Pancreas (tissue), 10 donors: ENCODE data around the gene RHOV. TPM values are rescaled to one million over a fixed set of nuclear protein-coding genes. Genes with fewer than 3 reads are reported as not detected.

ENCODE experiments used
- ATAC-seq, 4 donors: fragments of 200-7000 bp; cut with Tn5 transposase; one replicate each; pipeline versions ENCODE4 v1.8.0 to v1.9.1; 2020; ENCODE audit warnings: mild to moderate bottlenecking in 4 of 4, moderate library complexity in 4 of 4
- DNase-seq, 6 donors: peaks; one replicate each; pipeline ENCODE4 v3.0.0-alpha.2; 2020
- FAIRE-seq: peaks from 2 replicates; lab custom pipeline; 2012; peaks lifted over from hg19 to GRCh38; lab: Jason Lieb, UNC
- H3K27ac ChIP-seq, 4 donors: fragments of 200-600 bp; sonication (generic); 1 replicate in 3 of 4; 2 replicates in 1 of 4; pipeline versions ENCODE4 v1.5.0 to v1.8.0; 2020
- H3K27me3 ChIP-seq, 4 donors: fragments of 200-600 bp; one replicate each; pipeline ENCODE4 v1.8.0; 2021
- H3K36me3 ChIP-seq, 3 donors: fragments of 200-600 bp; sonication (generic) in 1 of 3; one replicate each; pipeline versions ENCODE4 v1.5.0 to v1.8.0; 2020 to 2021
- H3K4me1 ChIP-seq, 3 donors: fragments of 200-600 bp; one replicate each; pipeline ENCODE4 v1.8.0; 2021
- H3K4me3 ChIP-seq, 4 donors: fragments of 200-600 bp; sonication (generic) in 2 of 4; one replicate each; pipeline versions ENCODE4 v1.5.0 to v1.8.0; 2020 to 2021
- H3K9me3 ChIP-seq, 4 donors: fragments of 200-600 bp; one replicate each; pipeline ENCODE4 v1.8.0; 2021
- CTCF ChIP-seq, 4 donors: fragments of 200-600 bp; sonication (generic) in 3 of 4; IDR thresholded peaks; one replicate each; pipeline versions ENCODE4 v1.5.0 to v1.8.0; 2021; ENCODE audit warnings: antibody characterized with exemption in 4 of 4
- WGBS, 2 donors: extraction: QIAGEN DNeasy Blood & Tissue Kit; methylation state at CpG; one replicate each; pipeline ENCODE4 v1.1.7; 2013; 5-methylcytosine and 5-hydroxymethylcytosine counted together
- intact Hi-C, 3 donors: fragments of 100-400 bp; cut with DNase I; formaldehyde crosslinking; loops; one replicate each; pipeline versions ENCODE4 v1.11.1 to v1.14.2; 2022
- polyA plus RNA-seq, 2 donors: library from polyadenylated mRNA; stranded (reverse); fragments of 200-250 nt; gene quantifications; one replicate each; pipeline ENCODE4 v1.2.3, GENCODE V29; 2013
- total RNA-seq, 6 donors: library from RNA; stranded (reverse); fragmentation: NEBNext Ultra II Directional in 4 of 6; extraction: Animal tissue kit (Norgen Biotek cat#: 25700) in 4 of 6; gene quantifications; one replicate each; pipeline versions ENCODE4 v1.2.1 to v1.2.4, GENCODE V29; 2021 to 2023
- donor health status: healthy with polysubstance abuse.
- donor health status: DM: no; HTN: no; CAD: no; lungs with moderate emphysema.
- donor health status: DM: no; HTN: no; CAD: no.
- donor health status: control.
- donor health status: control.
- donor health status: Bipolar disorder and iron deficiency.
- donor health status: DM: yes; HTN: yes; CAD: no.
- donor health status: DM: no; HTN: no; CAD: no.
- donor health status: DM: no; HTN: no; CAD: no.
- donor health status: DM: yes; HTN: yes; CAD: no.

RHOV gene
- total and polyA plus RNA-seq, 8 donors = 3.5 to 19.8 (median 10.9) TPM

GRCh38 chr15:40909662-40910630, 35.9 kb upstream of the RHOV start:
- Histone ChIP-seq H3K27me3 (no peaks in the 10 kb centered on the region), H3K4me3 (no peak overlapping the region), H3K27ac (no peak overlapping the region), H3K36me3 (no peaks in the 10 kb centered on the region), H3K9me3 (no peaks in the 10 kb centered on the region), H3K4me1 (peaks cover 6 to 11% (median 11%) of the 10 kb centered on the region in 3 donors)
- intact Hi-C loops = loop anchor here in 2 of 3 donors (5.0 to 10.0 kb wide), 3 partner anchors 105 to 415 kb away; no protein-coding TSS in a partner anchor
- TF ChIP-seq CTCF (IDR thresholded peaks at IDR 0.05) = no peak
- DNase-seq (peak in 2 of 6 donors; percentile 29 to 54), FAIRE-seq (no peak), ATAC-seq (no peak)
- 62 to 68% methylated on average over 17 of the region's 17 CpGs for WGBS, 2 donors

GRCh38 chr15:40908095-40908494, 34.1 kb upstream of the RHOV start:
- Histone ChIP-seq H3K27me3 (no peaks in the 10 kb centered on the region), H3K9me3 (no peaks in the 10 kb centered on the region), H3K4me1 (peaks cover 6 to 19% (median 11%) of the 10 kb centered on the region in 3 donors), H3K4me3 (no peak overlapping the region), H3K36me3 (peaks cover 0 to 2% (median 1%) of the 10 kb centered on the region in 3 donors), H3K27ac (no peak overlapping the region)
- 59 to 63% methylated on average over 7 of the region's 7 CpGs for WGBS, 2 donors
- FAIRE-seq (no peak), ATAC-seq (no peak), DNase-seq (peak in 1 of 6 donors; percentile 50)
- intact Hi-C loops = loop anchor here in 2 of 3 donors (5.0 to 10.0 kb wide), 3 partner anchors 107 to 417 kb away; no protein-coding TSS in a partner anchor
- TF ChIP-seq CTCF (IDR thresholded peaks at IDR 0.05) = no peak

- FAIRE-seq = no peak
- Histone ChIP-seq H3K27me3 (no peaks in the 10 kb centered on the region), H3K36me3 (peaks cover 0 to 11% (median 8%) of the 10 kb centered on the region in 3 donors), H3K4me3 (peak overlapping the region in 3 of 4 donors; percentile 16 to 52 (median 40)), H3K27ac (peak overlapping the region; percentile 84 to 93 (median 90)), H3K4me1 (peaks cover 6 to 19% (median 11%) of the 10 kb centered on the region in 3 donors), H3K9me3 (no peaks in the 10 kb centered on the region)
- DNase-seq = peak in 5 of 6 donors; percentile 36 to 78 (median 68)
- TF ChIP-seq CTCF (IDR thresholded peaks at IDR 0.05) = no peak
- WGBS, 2 donors = 35 to 48% methylated on average over 20 to 22 of the region's 22 CpGs
- intact Hi-C loops = loop anchor here in 2 of 3 donors (5.0 to 10.0 kb wide), 3 partner anchors 108 to 418 kb away; no protein-coding TSS in a partner anchor
- peak in 2 of 4 donors; percentile 3 to 4 for ATAC-seq
Measured at GRCh38 chr15:40906991-40907802, 33.2 kb upstream of the RHOV start.

GRCh38 chr15:40906091-40906990, 32.3 kb upstream of the RHOV start:
- DNase-seq (peak; percentile 92 to 97 (median 94)), ATAC-seq (peak; percentile 87 to 90 (median 88)), FAIRE-seq (no peak)
- peaks cover 6 to 19% (median 11%) of the 10 kb centered on the region in 3 donors for H3K4me1 ChIP-seq
- H3K9me3 ChIP-seq = no peaks in the 10 kb centered on the region
- TF ChIP-seq CTCF (IDR thresholded peaks at IDR 0.05) = peak; percentile 80 to 88 (median 86)
- intact Hi-C loops = loop anchor here in 2 of 3 donors (5.0 to 10.0 kb wide), 3 partner anchors 108 to 418 kb away; no protein-coding TSS in a partner anchor
- H3K27me3 ChIP-seq = no peaks in the 10 kb centered on the region
- peak overlapping the region in 3 of 4 donors; percentile 16 to 52 (median 40) for H3K4me3 ChIP-seq
- H3K27ac ChIP-seq = peak overlapping the region; percentile 84 to 93 (median 90)
- H3K36me3 ChIP-seq = peaks cover 0 to 11% (median 8%) of the 10 kb centered on the region in 3 donors
- 2 to 3% methylated on average over 19 to 36 of the region's 36 CpGs for WGBS, 2 donors
